NCI-H1436 treated with DMSO at 0.1 percent for 48 hours (cell line): Measurements from ENCODE around the gene CHCHD6.

Experiments used
- DNase-seq: peaks from one replicate; lab custom pipeline; 2025; lab: John Stamatoyannopoulos, UW

The CHCHD6 gene

GRCh38 chr3:126895178-126896066 lies 191.4 kb downstream of the CHCHD6 start:
- DNase-seq, result no peak

DNA sequence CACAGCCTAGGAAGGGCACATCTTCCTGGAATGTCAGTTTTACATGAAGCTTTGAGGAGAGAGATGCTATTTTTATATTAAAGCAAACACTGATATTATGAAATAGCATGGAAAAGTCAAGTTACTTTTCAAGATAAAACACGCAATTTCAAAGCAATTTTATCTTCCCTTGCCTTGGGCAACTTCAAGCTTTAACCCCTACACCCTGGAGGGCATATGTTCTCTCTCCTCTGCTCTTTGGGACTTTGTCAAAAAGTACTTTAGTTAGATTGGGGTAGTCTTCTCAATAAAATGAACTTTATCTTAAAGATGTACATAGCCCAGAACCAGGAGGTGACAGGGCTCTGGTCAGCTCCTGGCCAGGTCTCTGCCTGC lies 192.0 kb downstream of the CHCHD6 start:
- DNase-seq, result no peak

DNA sequence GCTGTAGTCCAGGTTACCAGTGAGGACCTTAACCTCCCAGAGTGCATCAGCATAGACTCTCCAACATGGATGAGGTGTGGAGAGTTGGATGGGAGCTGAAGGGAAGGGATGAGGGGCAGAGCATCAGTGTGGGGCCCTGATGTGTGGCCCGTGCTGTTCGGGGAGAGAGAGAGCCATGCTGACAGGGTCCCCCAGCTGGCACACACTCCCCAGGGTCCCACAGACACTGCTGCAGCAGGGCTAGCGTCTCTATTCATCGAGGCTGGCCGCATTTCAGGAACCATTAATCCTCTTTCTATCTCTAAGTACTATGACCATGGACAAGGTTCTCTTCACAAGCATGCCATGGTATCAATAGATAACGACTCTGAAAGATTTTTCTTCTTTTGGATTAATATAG lies 192.9 kb downstream of the CHCHD6 start:
- no peak for DNase-seq

DNA sequence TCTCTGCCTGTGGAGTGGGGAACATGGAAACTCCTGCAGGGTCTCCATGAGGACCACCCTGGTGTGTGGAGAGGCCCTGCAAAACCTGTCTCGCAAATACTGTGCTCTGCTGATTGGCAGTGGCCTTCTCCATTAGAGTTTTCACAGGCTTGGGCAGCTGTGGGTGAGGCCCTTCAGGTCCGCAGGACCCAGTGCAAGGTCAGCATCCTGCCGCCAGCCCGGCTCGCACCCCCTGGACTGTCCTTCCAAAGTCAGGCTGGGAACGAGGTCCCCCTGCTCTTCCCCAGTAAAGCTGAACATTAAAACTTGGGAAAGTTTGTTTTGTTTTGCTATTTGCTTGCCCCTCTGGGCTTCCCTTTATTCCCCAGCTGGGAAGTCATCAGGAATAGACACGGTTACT lies 193.9 kb downstream of the CHCHD6 start:
- DNase-seq, result no peak

DNA sequence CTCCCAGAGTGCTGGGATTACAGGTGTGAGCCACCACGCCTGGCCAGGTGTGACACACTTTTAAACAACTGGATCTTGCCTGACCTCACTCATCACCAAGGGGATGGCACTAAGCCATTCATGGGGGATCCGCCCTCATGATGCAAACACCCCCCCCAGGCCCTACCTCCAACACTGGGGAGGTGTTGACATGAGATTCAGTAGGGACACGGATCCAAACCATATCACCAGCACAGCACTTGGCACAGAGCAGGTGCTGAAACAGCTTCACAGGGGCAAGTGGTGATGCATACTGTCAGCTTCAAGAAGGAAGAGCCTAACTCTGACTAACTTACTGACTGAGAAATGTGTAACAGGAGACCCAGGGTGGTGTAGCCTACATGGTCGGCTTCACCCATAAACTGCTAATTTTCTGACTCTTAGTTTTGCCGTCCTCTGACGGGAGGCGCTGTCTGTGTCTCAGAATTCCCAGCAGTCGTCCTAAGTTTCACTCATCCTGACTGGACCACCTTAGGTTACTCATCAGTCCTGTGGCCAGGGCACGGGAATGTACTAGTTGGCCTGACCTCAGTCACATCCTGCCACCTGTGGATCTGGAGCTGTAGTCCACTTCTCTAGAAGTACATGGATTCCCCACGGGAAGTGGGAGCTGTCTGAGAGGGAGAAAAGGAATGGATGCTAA lies 197.0 kb downstream of the CHCHD6 start:
- DNase-seq, result no peak

- no peak for DNase-seq
These were observed 197.6 kb downstream of the CHCHD6 start for GRCh38 chr3:126901631-126902030.

DNA sequence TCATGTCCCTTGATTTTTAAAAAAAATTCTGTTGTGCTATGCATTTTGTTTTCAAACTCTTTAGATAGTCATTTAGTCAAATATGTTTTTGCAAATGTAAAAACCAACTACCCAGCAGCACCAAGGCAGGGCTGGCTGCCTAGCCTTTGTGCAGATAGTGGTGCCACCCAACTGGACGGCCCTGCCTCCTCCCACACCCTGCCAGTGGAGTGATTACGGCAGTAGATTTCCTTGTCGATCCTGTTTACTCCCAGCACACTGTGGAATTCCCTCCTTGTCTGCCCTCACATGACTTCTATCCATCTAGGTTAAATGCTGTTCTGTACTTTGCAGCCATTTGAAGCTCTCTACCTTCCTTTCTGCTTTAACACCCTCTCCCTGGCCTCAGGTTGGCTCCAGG lies 199.5 kb downstream of the CHCHD6 start:
- no peak for DNase-seq

GRCh38 chr3:126907557-126907956 lies 203.5 kb downstream of the CHCHD6 start:
- no peak for DNase-seq

- no peak for DNase-seq
These were observed 204.8 kb downstream of the CHCHD6 start for GRCh38 chr3:126908752-126909275.

GRCh38 chr3:126910231-126910630 lies 206.2 kb downstream of the CHCHD6 start:
- DNase-seq, result no peak

GRCh38 chr3:126911162-126912026 lies 207.4 kb downstream of the CHCHD6 start:
- DNase-seq, result no peak

GRCh38 chr3:126912027-126912422 lies 208.0 kb downstream of the CHCHD6 start:
- DNase-seq, result no peak

- DNase-seq, result no peak
These were observed 208.6 kb downstream of the CHCHD6 start for GRCh38 chr3:126912491-126913195.

DNA sequence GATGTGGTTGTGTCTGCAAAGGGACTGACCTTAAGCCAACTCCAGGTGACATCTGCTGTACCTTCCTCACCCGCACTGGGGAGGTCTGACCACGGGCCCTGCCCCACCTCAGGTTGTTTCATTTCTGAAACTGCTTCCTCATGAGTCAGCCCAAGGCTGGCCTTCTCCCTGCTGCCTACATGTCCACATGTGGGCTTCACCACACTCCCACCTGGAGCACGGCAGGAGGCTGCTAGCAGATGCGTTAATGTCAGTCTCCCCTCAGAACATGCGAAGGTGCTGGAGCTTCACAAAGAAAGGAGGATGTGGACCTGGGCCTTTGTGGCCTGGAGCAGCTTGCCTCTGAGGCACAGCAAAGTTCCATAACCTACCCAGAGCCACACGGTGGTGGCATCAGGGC lies 209.5 kb downstream of the CHCHD6 start:
- no peak for DNase-seq

GRCh38 chr3:126914226-126914625 lies 210.2 kb downstream of the CHCHD6 start:
- no peak for DNase-seq

DNA sequence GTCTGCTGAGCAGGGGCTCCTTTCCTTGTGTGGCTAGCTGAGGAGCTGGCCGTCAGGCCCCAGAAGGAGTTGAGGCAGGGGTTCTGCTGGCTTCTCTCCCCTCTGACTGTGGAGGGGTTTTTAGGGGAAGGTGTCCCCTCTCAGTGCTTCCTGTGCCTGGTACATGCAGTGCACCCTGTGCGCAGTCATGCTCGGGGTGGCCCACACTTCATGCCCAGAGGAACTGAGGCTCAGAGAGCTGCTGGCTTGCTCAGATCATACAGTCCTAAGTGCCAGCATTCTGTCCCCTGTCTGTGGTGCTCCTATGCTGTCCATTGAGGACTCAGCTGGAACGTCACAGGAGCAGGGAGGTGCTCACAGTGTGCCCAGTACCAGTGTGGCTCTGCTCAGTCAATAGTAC lies 211.0 kb downstream of the CHCHD6 start:
- no peak for DNase-seq

GRCh38 chr3:126916546-126916945 lies 212.5 kb downstream of the CHCHD6 start:
- no peak for DNase-seq

- no peak for DNase-seq
These were observed 213.3 kb downstream of the CHCHD6 start for GRCh38 chr3:126917232-126917804.

GRCh38 chr3:126918355-126918821 lies 214.3 kb downstream of the CHCHD6 start:
- no peak for DNase-seq

DNA sequence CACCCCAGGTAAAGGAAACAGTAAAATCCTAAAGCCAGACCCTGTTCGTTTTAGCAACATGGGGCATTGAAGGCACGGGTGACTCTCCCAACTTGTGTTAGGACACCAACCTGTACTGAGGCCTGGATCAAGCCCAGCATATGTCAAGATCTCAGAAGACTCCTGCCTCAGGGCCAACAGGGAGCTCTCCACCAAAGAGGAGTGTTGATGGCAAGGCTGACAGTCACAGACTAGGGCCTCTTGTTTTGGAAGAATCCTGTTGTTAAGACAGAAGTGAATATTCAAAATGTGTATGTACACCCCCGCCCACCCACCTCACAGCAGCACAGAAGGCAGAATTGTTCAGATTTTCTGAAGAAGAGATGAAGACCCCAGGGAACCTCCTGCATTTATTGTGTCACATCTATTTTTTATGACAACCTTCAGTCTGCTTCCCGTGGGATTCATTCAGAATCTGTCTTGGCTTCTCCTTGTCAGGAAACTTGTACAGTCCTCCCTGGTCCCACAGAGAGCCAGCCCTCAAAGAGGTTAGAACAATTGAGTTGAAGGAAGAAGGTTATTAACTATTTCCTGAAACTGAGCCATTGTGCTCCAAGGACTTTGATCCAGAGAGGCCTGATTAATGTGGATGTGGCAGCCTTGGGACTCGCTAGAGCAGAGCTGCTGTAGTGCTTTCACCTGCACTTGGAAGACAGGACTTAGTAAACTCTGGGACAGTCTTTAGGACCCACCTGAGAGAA lies 217.2 kb downstream of the CHCHD6 start:
- DNase-seq, result no peak
